ENCODE data around the gene FFAR1.
"Not testable (repeated sequence)": the region's sequence is repeated elsewhere in the genome, so short reads cannot be mapped to it uniquely, and the experiment has no call there.

DNA sequence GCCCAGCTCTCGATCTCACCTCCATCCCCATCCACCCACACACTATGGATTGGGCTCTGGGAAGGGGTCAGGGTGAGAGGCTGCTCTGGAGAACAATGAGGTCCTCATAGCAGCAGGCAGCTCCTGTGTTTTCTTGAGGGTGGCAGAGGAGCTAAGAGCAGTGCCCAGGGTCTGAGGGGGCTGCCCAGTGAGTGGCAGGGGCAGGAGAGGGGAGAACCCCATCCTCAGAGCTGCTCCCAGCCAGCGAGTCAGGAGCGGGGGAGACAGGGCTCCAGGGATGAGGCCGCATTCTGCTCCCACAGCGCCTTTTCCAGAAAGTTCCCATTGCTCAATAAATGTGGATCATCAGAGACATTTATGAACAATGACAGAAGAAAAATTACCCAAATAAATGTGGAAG lies 12.4 kb downstream of the FFAR1 start:
- TF ChIP-seq, protein P1, sequence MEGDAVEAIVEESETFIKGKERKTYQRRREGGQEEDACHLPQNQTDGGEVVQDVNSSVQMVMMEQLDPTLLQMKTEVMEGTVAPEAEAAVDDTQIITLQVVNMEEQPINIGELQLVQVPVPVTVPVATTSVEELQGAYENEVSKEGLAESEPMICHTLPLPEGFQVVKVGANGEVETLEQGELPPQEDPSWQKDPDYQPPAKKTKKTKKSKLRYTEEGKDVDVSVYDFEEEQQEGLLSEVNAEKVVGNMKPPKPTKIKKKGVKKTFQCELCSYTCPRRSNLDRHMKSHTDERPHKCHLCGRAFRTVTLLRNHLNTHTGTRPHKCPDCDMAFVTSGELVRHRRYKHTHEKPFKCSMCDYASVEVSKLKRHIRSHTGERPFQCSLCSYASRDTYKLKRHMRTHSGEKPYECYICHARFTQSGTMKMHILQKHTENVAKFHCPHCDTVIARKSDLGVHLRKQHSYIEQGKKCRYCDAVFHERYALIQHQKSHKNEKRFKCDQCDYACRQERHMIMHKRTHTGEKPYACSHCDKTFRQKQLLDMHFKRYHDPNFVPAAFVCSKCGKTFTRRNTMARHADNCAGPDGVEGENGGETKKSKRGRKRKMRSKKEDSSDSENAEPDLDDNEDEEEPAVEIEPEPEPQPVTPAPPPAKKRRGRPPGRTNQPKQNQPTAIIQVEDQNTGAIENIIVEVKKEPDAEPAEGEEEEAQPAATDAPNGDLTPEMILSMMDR (conservative IDR thresholded peaks at IDR 0.05): not testable (repeated sequence)
- not testable (repeated sequence) for TF ChIP-seq EZH2 (IDR thresholded peaks at IDR 0.05; ENCODE audit: low read depth)

Data from PC-9 (cell line).